Spinal cord (tissue), 10 donors: ENCODE results near the gene STRBP. TPM values are rescaled to one million over a fixed set of nuclear protein-coding genes. Genes with fewer than 3 reads are reported as not detected.
A peak's percentile ranks its signal among the peaks of the same experiment; 100 is the strongest.
"Not testable (repeated sequence)": the region's sequence is repeated elsewhere in the genome, so short reads cannot be mapped to it uniquely, and the experiment has no call there.

Experiments used
- DNase-seq, 6 donors: peaks; one replicate each; pipeline versions ENCODE4 v3.0.0 to v3.0.0-alpha.2; 2013 to 2015; ENCODE audit warnings: low spot score in 6 of 6, low read depth in 4 of 6
- H3K27ac ChIP-seq: one replicate; pipeline ENCODE4 v1.5.1; 2013; ENCODE audit warnings: low read depth, low read length, control low read depth
- H3K27me3 ChIP-seq: one replicate; pipeline ENCODE4 v1.6.1; 2013; ENCODE audit warnings: low read length; ENCODE audit not compliant: control insufficient read depth, insufficient read depth
- H3K36me3 ChIP-seq: one replicate; pipeline ENCODE4 v1.6.1; 2013; ENCODE audit warnings: low read length; ENCODE audit not compliant: control insufficient read depth, insufficient read depth
- H3K4me1 ChIP-seq: one replicate; pipeline ENCODE4 v1.6.1; 2013; ENCODE audit warnings: low read length; ENCODE audit not compliant: control insufficient read depth, insufficient read depth
- H3K4me3 ChIP-seq: one replicate; pipeline ENCODE4 v1.5.1; 2013; ENCODE audit warnings: low read depth, low read length, control low read depth
- H3K9me3 ChIP-seq: one replicate; pipeline ENCODE4 v1.6.1; 2013; ENCODE audit warnings: low read length; ENCODE audit not compliant: control insufficient read depth, insufficient read depth
- WGBS: methylation state at CpG from one replicate; pipeline ENCODE4 v1.1.5; 2013; ENCODE audit warnings: missing lambda C conversion rate; ENCODE audit not compliant: insufficient coverage; 5-methylcytosine and 5-hydroxymethylcytosine counted together
- polyA plus RNA-seq, 2 donors: library from polyadenylated mRNA; unstranded; fragments of 120-200 nt; gene quantifications; one replicate each; pipeline ENCODE4 v1.2.1, GENCODE V29; 2013; ENCODE audit not compliant: insufficient read length in 2 of 2
- total RNA-seq, 2 donors: library from RNA; depleted of rRNA in 1 of 2; stranded (reverse); fragments of 120-200 nt in 1 of 2; fragments of >200 nt in 1 of 2; gene quantifications; one replicate each; pipeline versions ENCODE4 v1.2.3 to v1.2.4, GENCODE V29; 2013 to 2014
- donor health status: healthy.

Gene STRBP
- total and polyA plus RNA-seq, 4 donors = 47.7 to 70.6 (median 60.7) TPM

DNA sequence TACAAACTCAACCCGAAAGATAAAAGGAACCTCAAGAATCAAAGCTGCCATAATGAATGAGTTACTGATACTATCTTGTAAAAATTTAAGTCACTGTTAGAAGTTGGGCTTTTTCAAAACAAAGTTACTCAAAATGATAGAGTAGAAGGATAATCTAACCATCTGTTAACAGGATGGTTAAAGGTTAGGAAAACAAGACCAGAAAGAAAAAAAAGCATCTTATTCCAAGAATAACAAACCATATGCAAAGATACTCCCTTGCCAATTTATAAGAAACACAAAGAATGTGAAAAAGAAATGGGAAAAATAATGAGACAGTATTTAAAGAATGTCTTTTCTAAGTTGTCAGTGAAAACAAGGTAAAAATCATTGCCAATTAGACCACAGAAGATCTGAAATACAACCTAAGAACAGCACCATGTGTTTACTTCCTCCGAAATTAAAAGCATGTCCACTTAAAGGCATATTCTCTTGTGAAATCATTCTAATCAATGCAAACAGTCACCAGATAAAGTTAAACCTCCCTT is 51.2 kb downstream of the STRBP start:
- H3K27ac ChIP-seq = no peak overlapping the region
- no peaks in the 10 kb centered on the region for H3K4me1 ChIP-seq
- H3K36me3 ChIP-seq = no peaks in the 10 kb centered on the region
- H3K27me3 ChIP-seq = no peaks in the 10 kb centered on the region
- H3K4me3 ChIP-seq = no peak overlapping the region
- DNase-seq = peak in 1 of 6 donors; percentile 0
- no CpG with 5 or more reads among the region's 2 CpGs for WGBS
- H3K9me3 ChIP-seq = no peaks in the 10 kb centered on the region

GRCh38 chr9:123216251-123216797 is 52.1 kb downstream of the STRBP start:
- no peak overlapping the region for H3K4me3 ChIP-seq
- H3K9me3 ChIP-seq = no peaks in the 10 kb centered on the region
- H3K27me3 ChIP-seq = no peaks in the 10 kb centered on the region
- H3K36me3 ChIP-seq = no peaks in the 10 kb centered on the region
- no peaks in the 10 kb centered on the region for H3K4me1 ChIP-seq
- DNase-seq = no peak
- 61% methylated on average over 3 of the region's 5 CpGs for WGBS
- no peak overlapping the region for H3K27ac ChIP-seq

- WGBS = no CpG with 5 or more reads among the region's 3 CpGs
- no peaks in the 10 kb centered on the region for H3K27me3 ChIP-seq
- no peaks in the 10 kb centered on the region for H3K4me1 ChIP-seq
- no peak for DNase-seq
- H3K36me3 ChIP-seq = no peaks in the 10 kb centered on the region
- no peak overlapping the region for H3K4me3 ChIP-seq
- H3K9me3 ChIP-seq = no peaks in the 10 kb centered on the region
- no peak overlapping the region for H3K27ac ChIP-seq
These were observed 57.3 kb downstream of the STRBP start for GRCh38 chr9:123211081-123211480.

- WGBS = 93% methylated on average over 1 of the region's 1 CpG
- DNase-seq = no peak
- H3K36me3 ChIP-seq = no peaks in the 10 kb centered on the region
- H3K27me3 ChIP-seq = no peaks in the 10 kb centered on the region
- no peak overlapping the region for H3K27ac ChIP-seq
- H3K9me3 ChIP-seq = no peaks in the 10 kb centered on the region
- H3K4me3 ChIP-seq = no peak overlapping the region
- H3K4me1 ChIP-seq = no peaks in the 10 kb centered on the region
These were observed 59.7 kb downstream of the STRBP start for GRCh38 chr9:123208626-123209174.

GRCh38 chr9:123206065-123206464 is 62.3 kb downstream of the STRBP start:
- no peaks in the 10 kb centered on the region for H3K36me3 ChIP-seq
- H3K4me3 ChIP-seq = no peak overlapping the region
- no CpG with 5 or more reads among the region's 6 CpGs for WGBS
- no peaks in the 10 kb centered on the region for H3K4me1 ChIP-seq
- H3K27ac ChIP-seq = no peak overlapping the region
- DNase-seq = no peak
- no peaks in the 10 kb centered on the region for H3K27me3 ChIP-seq
- no peaks in the 10 kb centered on the region for H3K9me3 ChIP-seq

GRCh38 chr9:123201083-123201482 is 67.3 kb downstream of the STRBP start:
- no CpG with 5 or more reads among the region's 2 CpGs for WGBS
- no peak for DNase-seq

DNA sequence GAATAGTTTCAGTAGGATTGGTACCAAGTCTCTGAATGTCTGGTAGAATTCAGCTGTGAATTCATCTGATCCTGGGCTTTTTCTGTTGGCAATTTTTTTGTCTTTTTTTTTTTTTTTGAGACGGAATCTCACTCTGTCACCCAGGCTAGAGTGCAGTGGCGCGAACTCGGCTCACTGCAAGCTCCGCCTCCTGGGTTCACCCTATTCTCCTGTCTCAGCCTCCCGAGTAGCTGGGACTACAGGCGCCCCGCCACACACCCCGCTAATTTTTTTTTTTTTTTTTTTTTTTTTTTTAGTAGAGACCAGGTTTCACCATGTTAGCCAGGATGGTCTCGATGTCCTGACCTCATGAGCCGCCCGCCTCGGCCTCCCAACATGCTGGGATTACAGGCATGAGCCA is 67.9 kb downstream of the STRBP start:
- not testable (repeated sequence) for DNase-seq, H3K9me3 ChIP-seq, H3K27me3 ChIP-seq, H3K4me1 ChIP-seq, H3K27ac ChIP-seq, H3K4me3 ChIP-seq, H3K36me3 ChIP-seq
- WGBS = 100% methylated on average over 3 of the region's 13 CpGs

More at GRCh38 chr9:123201083-123201482, 67.3 kb downstream of the STRBP start:
- Histone ChIP-seq H3K4me1 (no peaks in the 10 kb centered on the region), H3K9me3 (no peaks in the 10 kb centered on the region), H3K4me3 (no peak overlapping the region), H3K27me3 (no peaks in the 10 kb centered on the region), H3K27ac (no peak overlapping the region), H3K36me3 (no peaks in the 10 kb centered on the region)

DNA sequence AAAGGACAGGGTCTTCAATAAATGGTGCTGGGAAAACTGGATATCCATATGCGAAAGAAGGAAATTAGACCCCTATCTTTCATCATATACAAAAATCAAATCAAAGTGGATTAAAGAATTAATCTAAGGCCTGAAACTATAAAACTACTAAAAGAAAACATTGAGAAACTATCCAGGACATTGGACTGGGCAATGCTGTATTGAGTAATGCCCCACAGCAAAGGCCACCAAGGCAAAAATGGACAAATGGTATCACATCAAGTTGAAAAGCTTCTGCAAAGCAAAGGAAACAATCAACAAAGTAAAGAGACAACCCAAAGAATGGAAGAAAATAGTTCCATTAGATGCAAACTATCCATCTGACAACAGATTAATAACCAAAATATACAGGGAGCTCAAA is 72.3 kb downstream of the STRBP start:
- no peaks in the 10 kb centered on the region for H3K9me3 ChIP-seq

GRCh38 chr9:123194023-123194422 is 74.4 kb downstream of the STRBP start:
- WGBS = 100% methylated on average over 1 of the region's 1 CpG
- Histone ChIP-seq H3K9me3 (no peaks in the 10 kb centered on the region), H3K36me3 (no peaks in the 10 kb centered on the region), H3K27ac (no peak overlapping the region), H3K4me3 (no peak overlapping the region), H3K4me1 (no peaks in the 10 kb centered on the region), H3K27me3 (no peaks in the 10 kb centered on the region)
- DNase-seq = no peak

More for the DNA sequence above, 72.3 kb downstream of the STRBP start:
- no peak overlapping the region for H3K27ac ChIP-seq
- DNase-seq = no peak
- WGBS = no CpG with 5 or more reads among the region's 1 CpG
- H3K4me3 ChIP-seq = no peak overlapping the region
- no peaks in the 10 kb centered on the region for H3K27me3 ChIP-seq
- H3K36me3 ChIP-seq = no peaks in the 10 kb centered on the region
- no peaks in the 10 kb centered on the region for H3K4me1 ChIP-seq

- DNase-seq = no peak
- H3K27me3 ChIP-seq = no peaks in the 10 kb centered on the region
- H3K9me3 ChIP-seq = no peaks in the 10 kb centered on the region
- H3K36me3 ChIP-seq = no peaks in the 10 kb centered on the region
- WGBS = 93% methylated on average over 1 of the region's 1 CpG
- no peaks in the 10 kb centered on the region for H3K4me1 ChIP-seq
- no peak overlapping the region for H3K27ac ChIP-seq
- H3K4me3 ChIP-seq = no peak overlapping the region
These were observed 76.7 kb downstream of the STRBP start for GRCh38 chr9:123191680-123192079.
